GM12801 (cell line): ENCODE measurements around the gene HOXD4.

ENCODE experiments used
- TF ChIP-seq, protein P1 (sequence below): IDR thresholded peaks from one replicate; pipeline ENCODE4 v1.5.1; 2011; ENCODE audit warnings: control low read depth; ENCODE audit not compliant: insufficient read length; ENCODE audit errors: extremely low read depth

HOXD4 gene

GRCh38 chr2:176155356-176156044 is 4.2 kb downstream of the HOXD4 start:
- TF ChIP-seq, protein P1, sequence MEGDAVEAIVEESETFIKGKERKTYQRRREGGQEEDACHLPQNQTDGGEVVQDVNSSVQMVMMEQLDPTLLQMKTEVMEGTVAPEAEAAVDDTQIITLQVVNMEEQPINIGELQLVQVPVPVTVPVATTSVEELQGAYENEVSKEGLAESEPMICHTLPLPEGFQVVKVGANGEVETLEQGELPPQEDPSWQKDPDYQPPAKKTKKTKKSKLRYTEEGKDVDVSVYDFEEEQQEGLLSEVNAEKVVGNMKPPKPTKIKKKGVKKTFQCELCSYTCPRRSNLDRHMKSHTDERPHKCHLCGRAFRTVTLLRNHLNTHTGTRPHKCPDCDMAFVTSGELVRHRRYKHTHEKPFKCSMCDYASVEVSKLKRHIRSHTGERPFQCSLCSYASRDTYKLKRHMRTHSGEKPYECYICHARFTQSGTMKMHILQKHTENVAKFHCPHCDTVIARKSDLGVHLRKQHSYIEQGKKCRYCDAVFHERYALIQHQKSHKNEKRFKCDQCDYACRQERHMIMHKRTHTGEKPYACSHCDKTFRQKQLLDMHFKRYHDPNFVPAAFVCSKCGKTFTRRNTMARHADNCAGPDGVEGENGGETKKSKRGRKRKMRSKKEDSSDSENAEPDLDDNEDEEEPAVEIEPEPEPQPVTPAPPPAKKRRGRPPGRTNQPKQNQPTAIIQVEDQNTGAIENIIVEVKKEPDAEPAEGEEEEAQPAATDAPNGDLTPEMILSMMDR: no peak

- TF ChIP-seq, protein P1: no peak
These were observed 5.0 kb downstream of the HOXD4 start for GRCh38 chr2:176156301-176156806.

- TF ChIP-seq, protein P1: no peak
These were observed 5.6 kb downstream of the HOXD4 start, which contains the start of gene HOXD3 for GRCh38 chr2:176156807-176157498. TSS of gene HOXD3 (plus strand) at chr2:176157307. CDS start at chr2:176169115, 11,808 bp downstream.

GRCh38 chr2:176157499-176158185 is 6.3 kb downstream of the HOXD4 start:
- TF ChIP-seq, protein P1: no peak

GRCh38 chr2:176158186-176158591 is 6.8 kb downstream of the HOXD4 start:
- TF ChIP-seq, protein P1: no peak

- TF ChIP-seq, protein P1: no peak
These were observed 7.7 kb downstream of the HOXD4 start for GRCh38 chr2:176158855-176159662.
